Heart left ventricle (tissue), 13 donors: ENCODE measurements around the gene ASAP3.

Experiments used
- POLR2A ChIP-seq, 2 donors: fragments of 450-650 bp; IDR thresholded peaks; one replicate each; pipeline ENCODE4 v1.6.1; 2017; ENCODE audit warnings: antibody characterized with exemption in 2 of 2, mild to moderate bottlenecking in 2 of 2, moderate library complexity in 2 of 2
- TF ChIP-seq, protein P1 (sequence below), 12 donors: fragments of 200-600 bp; sonication (generic) in 4 of 12; IDR thresholded peaks; one replicate each; pipeline versions ENCODE4 v1.5.0 to v1.8.0; 2018 to 2022; ENCODE audit warnings: antibody characterized with exemption in 12 of 12, mild to moderate bottlenecking in 5 of 12
- donor health status: ischemic (EF 13 %, LVEDD 7.1; RV severe dilation, severe dysfunction).
- donor health status: DM: no; HTN: yes; CAD: no.
- donor health status: DM: no; HTN: no; CAD: no.
- donor health status: ischemic (EF 25% LVEDD 6.9; RV normal size, moderate dysfunction).
- donor health status: ischemic (EF 25% LVEDD 5.7; RV mildly dilated, moderate dysfunction).
- donor health status: ischemic (EF 35%, LVEDD 5.7; RV mildly dilated, moderate dysfunction).
- donor health status: nonischemic (EF 11% LVEDD 7.7; RV severe dilation, severe dysfunction).
- donor health status: DM: yes; HTN: yes; CAD: no.
- donor health status: PGD.
- donor health status: ischemic (EF 29% LVEDD 5.4; RV normal size, mild dysfunction).
- donor health status: nonischemic (EF 23%, LVEDD 6.1; RV moderate dilation, normal function).

DNA sequence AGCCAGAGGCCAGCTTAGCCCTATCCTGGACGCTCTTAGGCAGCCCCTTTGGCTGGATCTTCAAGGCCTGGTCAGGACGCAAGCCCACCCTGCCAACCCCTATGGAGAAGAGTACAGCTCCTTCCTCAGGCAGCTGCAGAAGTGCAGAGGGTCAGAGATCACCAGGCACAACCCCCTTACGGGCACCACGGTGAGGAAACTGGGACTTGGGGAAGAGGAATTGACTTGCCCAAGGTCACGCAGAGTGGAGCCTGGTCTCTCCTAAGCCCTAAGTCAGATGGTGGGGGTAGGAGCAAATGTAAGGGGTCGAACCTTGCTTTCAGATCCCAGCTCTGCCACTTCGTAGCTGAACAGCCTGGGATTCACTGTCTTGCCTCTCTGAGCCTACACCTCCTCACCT is 43.4 kb upstream of the ASAP3 start:
- TF ChIP-seq, protein P1, sequence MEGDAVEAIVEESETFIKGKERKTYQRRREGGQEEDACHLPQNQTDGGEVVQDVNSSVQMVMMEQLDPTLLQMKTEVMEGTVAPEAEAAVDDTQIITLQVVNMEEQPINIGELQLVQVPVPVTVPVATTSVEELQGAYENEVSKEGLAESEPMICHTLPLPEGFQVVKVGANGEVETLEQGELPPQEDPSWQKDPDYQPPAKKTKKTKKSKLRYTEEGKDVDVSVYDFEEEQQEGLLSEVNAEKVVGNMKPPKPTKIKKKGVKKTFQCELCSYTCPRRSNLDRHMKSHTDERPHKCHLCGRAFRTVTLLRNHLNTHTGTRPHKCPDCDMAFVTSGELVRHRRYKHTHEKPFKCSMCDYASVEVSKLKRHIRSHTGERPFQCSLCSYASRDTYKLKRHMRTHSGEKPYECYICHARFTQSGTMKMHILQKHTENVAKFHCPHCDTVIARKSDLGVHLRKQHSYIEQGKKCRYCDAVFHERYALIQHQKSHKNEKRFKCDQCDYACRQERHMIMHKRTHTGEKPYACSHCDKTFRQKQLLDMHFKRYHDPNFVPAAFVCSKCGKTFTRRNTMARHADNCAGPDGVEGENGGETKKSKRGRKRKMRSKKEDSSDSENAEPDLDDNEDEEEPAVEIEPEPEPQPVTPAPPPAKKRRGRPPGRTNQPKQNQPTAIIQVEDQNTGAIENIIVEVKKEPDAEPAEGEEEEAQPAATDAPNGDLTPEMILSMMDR (IDR thresholded peaks at IDR 0.05), result no peak
- no peak for TF ChIP-seq POLR2A (IDR thresholded peaks at IDR 0.05)
